ENCODE measurements around the gene ADGRL4.

DNA sequence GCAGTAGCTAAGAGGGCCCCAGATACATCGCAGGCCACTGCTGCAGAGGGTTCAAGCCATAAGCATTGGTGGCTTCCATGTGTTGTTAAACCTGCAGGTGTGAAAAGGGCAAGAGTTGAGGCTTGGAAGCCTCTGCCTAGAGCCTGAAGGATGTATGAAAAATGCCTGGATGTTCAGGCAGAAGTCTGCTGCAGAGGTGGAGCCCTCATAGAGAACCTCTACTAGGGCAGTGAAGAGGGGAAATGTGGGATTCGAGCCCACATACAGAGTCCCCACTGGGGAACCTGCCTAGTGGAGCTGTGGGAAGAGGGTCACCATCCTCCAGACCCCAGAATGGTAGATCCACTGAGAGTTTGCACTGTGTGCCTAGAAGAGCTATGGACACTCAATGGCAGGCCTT, 30.6 kb upstream of the ADGRL4 start:
- TF ChIP-seq, protein P1, sequence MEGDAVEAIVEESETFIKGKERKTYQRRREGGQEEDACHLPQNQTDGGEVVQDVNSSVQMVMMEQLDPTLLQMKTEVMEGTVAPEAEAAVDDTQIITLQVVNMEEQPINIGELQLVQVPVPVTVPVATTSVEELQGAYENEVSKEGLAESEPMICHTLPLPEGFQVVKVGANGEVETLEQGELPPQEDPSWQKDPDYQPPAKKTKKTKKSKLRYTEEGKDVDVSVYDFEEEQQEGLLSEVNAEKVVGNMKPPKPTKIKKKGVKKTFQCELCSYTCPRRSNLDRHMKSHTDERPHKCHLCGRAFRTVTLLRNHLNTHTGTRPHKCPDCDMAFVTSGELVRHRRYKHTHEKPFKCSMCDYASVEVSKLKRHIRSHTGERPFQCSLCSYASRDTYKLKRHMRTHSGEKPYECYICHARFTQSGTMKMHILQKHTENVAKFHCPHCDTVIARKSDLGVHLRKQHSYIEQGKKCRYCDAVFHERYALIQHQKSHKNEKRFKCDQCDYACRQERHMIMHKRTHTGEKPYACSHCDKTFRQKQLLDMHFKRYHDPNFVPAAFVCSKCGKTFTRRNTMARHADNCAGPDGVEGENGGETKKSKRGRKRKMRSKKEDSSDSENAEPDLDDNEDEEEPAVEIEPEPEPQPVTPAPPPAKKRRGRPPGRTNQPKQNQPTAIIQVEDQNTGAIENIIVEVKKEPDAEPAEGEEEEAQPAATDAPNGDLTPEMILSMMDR (conservative IDR thresholded peaks at IDR 0.05 in 1 of 2, IDR thresholded peaks at IDR 0.05 in 1 of 2; ENCODE audit: low read depth in 1 of 2, low read length in 2 of 2) = no peak
- TF ChIP-seq EZH2 (IDR thresholded peaks at IDR 0.05; ENCODE audit: low read length, missing control alignments) = no peak

Measured in fibroblast of lung (primary cell).